ENCODE results near the gene MPPED2.

MPPED2 gene, protein sequence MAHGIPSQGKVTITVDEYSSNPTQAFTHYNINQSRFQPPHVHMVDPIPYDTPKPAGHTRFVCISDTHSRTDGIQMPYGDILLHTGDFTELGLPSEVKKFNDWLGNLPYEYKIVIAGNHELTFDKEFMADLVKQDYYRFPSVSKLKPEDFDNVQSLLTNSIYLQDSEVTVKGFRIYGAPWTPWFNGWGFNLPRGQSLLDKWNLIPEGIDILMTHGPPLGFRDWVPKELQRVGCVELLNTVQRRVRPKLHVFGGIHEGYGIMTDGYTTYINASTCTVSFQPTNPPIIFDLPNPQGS

DNA sequence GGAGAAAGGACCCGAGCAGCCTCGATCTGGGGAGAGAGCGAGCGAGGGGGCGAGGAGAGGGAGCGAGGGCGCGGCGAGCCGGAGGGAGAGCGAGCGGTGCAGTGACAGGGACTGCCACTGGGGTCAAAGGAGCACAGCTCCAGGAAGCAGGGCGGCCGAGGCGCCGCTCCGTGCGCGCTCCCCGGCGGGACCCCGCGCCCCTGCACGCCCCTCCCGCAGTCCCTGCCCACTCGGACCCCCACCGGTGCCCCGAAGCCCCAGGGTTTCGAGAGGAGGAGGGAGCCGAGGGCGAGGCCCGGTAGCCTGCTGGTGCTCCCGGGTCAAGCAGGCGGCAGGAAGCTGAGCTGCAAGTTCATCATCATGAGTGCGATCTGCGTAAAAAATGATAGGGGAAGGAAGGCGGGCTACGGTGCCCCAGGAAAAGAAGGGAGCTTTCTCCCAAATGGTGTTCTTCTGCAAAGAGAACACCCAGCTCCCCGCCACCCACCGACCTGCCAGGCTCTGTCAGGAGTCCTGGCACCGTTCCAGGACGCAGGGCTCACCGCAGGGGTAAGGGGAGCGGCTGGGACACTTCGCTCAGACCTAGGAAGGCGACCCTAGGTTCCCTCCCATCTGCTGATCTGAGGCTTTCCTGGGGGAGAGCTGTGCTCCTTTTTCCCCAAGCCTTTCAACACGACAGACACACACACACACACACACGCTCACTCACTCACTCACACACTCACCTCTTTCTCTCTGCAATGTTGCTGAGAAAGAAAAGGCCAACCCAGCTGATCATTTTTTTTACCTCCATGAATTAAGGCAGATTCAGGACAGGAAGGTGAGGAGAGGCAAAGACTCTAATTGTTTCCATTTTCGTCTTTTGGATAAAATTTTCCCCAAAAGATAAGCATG, at the start of gene MPPED2:
TSS of gene MPPED2 (minus strand) at position 103 of the 894 bp plus-strand sequence. CDS start 5,980 bp downstream, outside the sequence.
- no peak for DNase-seq

GRCh38 chr11:30635401-30635989, 49.3 kb upstream of the MPPED2 start:
- no peak for DNase-seq

DNA sequence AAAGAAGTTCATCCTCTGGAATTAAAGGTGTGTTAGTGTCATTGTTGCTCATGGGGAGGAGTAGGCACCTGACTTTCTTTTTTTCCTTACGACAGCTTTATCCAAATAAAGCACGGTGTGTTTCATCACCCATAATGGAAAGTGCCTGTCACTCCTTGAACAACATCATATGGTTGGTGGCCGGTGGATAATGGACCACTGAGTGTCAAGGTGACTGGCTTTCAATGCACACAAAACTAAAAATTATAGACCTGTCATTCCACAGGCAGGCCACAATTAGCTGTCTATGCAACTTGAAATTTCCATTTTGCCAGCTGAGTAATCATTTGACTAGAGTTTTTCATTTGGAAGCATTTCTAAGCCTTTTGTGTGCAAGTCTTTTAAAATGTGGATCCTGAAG, 45.0 kb upstream of the MPPED2 start:
- no peak for DNase-seq

DNA sequence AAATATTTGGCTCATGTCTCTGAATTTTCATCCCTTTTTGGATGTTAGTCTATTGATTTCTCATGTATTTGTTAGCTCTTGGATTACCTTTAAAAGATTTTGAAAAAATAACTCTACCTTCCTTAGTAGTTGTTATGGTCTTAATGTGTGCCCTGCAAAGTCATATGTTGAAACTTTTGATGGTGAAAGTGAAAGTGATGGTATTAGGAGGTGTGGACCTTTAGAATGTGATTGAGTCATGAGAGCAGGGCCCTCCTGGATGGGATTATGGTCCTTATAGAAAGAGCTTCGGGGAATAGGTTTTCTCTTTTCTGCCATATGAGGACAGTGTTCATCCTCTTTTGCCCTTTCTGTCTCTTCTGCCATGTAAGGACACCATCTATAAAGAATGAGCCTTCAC, 33.6 kb upstream of the MPPED2 start:
- no peak for DNase-seq

DNA sequence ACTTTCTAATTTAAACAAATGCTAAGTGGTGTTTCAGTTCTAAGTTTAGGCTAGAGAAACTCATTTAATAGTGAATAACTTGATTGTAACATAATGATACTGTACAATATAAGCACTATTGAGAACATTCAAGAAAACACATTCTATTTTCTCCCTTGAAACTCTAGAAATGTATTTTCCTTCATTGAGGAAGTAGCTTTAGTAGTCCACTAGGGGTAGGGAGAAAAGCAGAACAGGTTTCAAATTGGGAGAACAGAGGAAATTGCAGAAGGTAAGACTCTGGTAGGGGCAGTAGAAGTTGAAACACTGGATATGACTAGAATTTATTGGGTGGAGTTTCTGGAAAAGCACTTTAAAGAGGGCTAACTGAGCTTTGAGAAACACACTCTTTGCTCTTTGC, 31.6 kb upstream of the MPPED2 start:
- no peak for DNase-seq

DNA sequence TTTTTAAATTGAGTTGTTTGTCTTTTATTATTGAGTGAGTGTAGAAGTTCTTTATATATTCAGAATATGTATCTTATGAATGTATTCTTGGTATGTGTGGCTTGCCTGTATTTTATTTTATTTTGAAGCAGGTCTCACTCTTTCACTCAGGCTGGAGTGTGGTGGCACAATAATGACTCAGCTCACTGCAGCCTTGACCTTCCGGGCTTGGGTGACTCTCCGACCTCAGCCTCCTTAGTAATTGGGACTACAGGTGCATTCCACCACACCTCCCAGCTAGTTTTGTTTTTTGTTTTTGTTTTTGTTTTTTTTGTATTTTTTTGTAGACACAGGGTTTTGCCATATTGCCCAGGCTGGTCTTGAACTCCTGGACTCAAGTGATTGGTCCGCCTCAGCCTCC, 24.5 kb upstream of the MPPED2 start:
- no peak for DNase-seq

- DNase-seq = no peak
Observed at GRCh38 chr11:30608534-30608933, 22.4 kb upstream of the MPPED2 start.

DNA sequence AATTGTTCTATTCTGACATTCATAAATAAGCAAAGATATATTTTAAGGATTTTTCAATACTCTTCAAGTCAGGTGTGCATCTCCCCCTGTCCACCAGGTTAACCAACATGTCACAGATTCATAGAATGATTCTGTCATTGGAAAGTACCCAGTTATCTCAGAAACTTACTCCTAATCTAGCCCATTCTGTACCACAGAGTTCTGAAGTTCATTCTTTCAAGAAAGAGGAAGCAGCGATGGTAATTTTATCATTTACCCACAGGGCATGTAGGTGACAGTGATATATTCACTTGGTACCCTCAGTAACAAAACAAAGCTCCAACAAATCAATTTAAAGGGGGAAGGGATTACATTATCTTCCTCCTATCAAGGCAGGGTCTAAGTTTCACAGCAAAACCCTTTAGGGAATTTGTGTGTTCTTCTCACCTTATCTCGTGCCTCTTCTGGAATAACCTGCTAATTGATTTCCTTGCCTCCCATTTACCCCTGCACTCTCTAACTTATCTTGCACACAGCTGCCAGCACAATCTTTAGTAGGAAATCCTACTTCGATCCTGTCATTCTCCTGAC, 19.0 kb upstream of the MPPED2 start:
- DNase-seq = no peak

- no peak for DNase-seq
Observed at GRCh38 chr11:30603357-30603756, 17.2 kb upstream of the MPPED2 start.

DNA sequence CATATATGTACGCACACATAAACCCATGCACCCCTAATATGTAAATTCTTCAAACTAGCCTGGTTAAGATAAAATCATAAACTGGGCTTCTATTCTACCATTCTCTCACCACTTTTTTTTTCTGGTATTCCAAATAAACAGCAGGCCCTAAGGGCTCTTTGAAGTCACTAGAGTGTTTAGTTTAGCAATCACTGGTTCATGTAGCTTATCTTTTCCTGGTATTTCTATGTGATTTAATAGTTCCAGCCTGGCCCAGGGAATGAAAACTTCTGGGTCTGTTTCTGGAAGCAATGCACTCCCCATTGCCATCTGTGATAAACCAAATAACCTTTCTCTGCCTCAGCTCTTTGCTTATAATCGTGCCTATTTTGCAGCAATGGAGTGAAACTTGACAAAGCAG, 10.7 kb upstream of the MPPED2 start:
- DNase-seq = no peak

GRCh38 chr11:30595934-30596333, 9.8 kb upstream of the MPPED2 start:
- DNase-seq = no peak

DNA sequence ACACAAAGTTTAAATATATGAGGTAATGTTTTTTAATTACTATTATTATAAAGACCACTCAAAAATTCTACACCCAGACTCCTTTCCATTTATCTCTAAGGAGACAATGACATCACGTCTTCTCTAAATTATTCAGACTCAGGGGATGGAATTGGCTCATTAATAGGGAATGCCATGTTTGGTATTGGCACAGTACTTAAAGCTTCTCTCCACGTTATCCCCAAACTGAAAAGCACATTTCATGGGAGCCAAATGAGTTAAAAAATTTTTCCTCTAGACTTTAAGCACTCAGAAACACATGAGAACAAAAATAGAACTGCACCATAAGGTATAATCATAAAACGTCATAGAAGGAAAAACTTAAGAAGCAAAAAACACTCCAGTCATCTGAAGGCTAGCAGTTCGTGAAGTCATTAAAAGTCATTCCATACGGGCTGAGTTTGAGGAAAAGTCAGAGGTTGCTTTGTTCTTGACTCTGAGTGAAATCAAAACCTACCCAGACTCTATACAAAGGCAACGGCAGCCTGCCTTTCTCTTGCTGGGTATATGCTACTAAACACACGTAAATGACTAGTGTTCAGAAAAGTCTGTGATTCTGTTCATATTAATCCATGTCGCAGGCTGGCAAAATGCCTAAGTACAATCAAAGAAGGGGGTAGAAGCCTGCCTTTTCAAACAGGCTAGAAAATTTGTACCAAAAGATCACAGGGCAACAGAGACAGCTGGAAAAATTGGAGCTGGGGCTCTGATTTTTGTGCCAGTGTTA, 8.7 kb upstream of the MPPED2 start:
- no peak for DNase-seq

DNA sequence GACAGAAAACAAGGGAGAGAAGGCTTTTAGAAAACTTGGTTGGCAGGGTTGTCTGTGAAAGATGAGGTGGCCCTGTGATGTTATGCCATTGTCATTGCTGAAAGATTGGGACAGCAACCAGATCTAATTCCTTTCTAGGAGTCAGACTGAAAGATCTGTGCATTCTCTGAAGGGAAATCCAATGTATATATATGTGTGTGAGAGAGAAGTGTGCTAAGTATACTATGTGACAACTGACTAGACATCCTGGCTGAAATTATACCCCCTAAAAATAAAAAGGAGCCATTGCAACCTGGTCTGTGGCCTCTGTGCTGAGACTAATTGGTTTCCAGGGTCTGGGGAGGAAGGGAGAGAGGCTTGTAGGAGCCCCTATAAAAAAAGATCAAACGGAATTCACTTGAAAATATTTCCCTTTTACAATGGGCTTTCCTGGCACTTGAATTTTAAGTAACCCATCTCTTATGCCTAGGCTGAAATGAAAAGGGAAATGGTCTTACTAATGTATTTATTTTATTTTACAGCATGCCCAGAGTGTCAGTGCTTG, 1.2 kb upstream of the MPPED2 start:
- no peak for DNase-seq

- DNase-seq = no peak
Observed at GRCh38 chr11:30585892-30586250, 282 bp downstream of the MPPED2 start.

DNA sequence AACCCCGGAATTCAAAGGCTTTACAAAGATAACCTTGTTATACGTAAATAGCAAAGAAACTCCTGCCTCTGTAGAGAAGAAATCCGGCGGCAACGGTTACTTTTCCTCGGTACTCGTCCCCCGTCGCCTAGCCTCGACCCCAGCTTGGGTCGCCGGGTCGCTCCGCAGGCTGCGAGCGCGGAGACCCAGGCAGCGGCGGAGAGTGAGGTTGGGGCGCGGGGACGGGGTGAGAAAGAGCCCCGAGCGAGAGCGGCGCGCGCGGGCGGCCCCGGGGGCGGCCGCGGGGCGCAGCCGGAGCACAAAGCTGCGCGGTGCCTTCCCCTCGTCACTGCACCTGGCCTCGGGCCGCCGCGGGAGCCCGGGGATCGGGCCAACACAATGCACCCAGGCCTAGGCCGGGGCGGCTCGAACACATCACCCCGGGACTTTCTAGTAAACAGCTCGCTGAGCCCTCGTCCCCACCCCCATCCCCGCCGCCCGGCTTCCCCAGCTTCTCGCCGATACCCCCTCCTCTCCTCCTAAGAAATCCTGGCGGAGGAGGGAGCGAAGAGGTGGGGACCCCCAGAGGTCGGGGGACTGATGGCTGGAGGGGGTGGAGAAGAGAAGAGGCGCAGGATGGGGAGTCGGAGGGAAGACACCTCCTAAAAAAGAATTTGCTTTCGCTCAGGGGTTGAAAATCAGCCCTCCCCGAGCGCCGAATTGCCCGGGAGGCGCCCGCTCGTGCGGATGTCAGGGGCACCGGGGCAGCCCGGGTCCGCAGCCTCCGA, 845 bp downstream of the MPPED2 start:
- no peak for DNase-seq

GRCh38 chr11:30583476-30584280, 2.5 kb downstream of the MPPED2 start:
- no peak for DNase-seq

DNA sequence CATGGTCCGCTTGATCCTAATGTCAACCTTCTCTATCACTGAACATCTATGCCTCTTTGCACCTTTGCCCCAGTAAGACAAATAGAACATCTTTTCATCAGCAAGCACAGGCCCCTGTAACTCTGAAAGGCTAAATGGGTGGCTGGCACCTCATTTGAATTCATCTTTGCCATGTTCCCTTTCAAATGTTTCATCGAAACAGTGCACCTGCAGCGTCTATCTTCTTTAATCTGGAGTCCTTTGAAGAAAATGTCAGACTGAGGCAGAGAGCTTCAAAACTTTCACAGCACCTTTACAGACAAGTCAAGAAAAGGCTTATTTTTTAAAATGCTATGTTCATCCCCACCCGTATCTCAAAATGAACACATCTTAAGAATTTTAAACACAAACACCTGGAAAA, 3.4 kb downstream of the MPPED2 start:
- no peak for DNase-seq

GRCh38 chr11:30581675-30582074, 4.5 kb downstream of the MPPED2 start:
- DNase-seq = no peak

DNA sequence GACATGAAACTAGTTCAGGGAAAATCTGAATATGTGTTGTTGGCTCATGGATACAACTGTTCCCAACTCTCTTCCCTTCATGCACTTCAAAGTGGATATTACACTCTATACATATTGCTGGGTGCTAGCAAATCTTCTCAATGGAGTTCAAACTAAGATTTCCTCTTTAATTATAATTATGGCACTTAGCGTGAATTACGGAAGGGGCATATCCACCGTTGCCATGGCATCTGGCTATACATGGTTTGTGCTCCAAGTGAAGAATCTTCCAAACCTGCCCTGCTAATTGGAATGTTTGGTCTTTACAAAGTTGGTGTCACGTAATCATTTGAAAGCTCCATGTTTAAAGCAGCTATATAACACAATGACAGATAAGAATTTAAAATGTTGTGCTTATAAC, 5.6 kb downstream of the MPPED2 start:
- DNase-seq = no peak

- DNase-seq = no peak
Observed at GRCh38 chr11:30579415-30580175, 6.6 kb downstream of the MPPED2 start.
